Glutamatergic neuron (in vitro differentiated cells): Measurements from ENCODE around the gene COL6A2. TPM values are rescaled to one million over a fixed set of nuclear protein-coding genes. Genes with fewer than 3 reads are reported as not detected.
A peak's percentile ranks its signal among the peaks of the same experiment; 100 is the strongest.
"Not testable (repeated sequence)": the region's sequence is repeated elsewhere in the genome, so short reads cannot be mapped to it uniquely, and the experiment has no call there.

Experiments
- DNase-seq: peaks from one replicate; pipeline ENCODE4 v3.0.0; 2022
- H3K27ac Mint-ChIP-seq: one replicate; pipeline ENCODE4 v1.8.0; 2020; ENCODE audit warnings: mild to moderate bottlenecking, mixed read lengths, inconsistent platforms; ENCODE audit not compliant: unreplicated experiment
- H3K27me3 Mint-ChIP-seq: one replicate; pipeline ENCODE4 v1.8.0; 2020; ENCODE audit warnings: mild to moderate bottlenecking, moderate library complexity, mixed read lengths, inconsistent platforms; ENCODE audit not compliant: unreplicated experiment
- H3K36me3 Mint-ChIP-seq: one replicate; pipeline ENCODE4 v1.8.0; 2020; ENCODE audit warnings: mild to moderate bottlenecking, mixed read lengths, inconsistent platforms; ENCODE audit not compliant: unreplicated experiment
- H3K4me1 Mint-ChIP-seq: one replicate; pipeline ENCODE4 v1.8.0; 2020; ENCODE audit warnings: mild to moderate bottlenecking, low read depth, mixed read lengths, inconsistent platforms; ENCODE audit not compliant: unreplicated experiment
- H3K4me3 Mint-ChIP-seq: one replicate; pipeline ENCODE4 v1.8.0; 2020; ENCODE audit warnings: mild to moderate bottlenecking, mixed read lengths, inconsistent platforms; ENCODE audit not compliant: unreplicated experiment
- H3K9me3 Mint-ChIP-seq: one replicate; pipeline ENCODE4 v1.8.0; 2020; ENCODE audit warnings: mild to moderate bottlenecking, moderate library complexity, mixed read lengths, inconsistent platforms; ENCODE audit not compliant: unreplicated experiment
- CTCF ChIP-seq: fragments of 200-600 bp; sonication (generic); IDR thresholded peaks from one replicate; pipeline ENCODE4 v1.5.0; 2021; ENCODE audit not compliant: partially characterized antibody, unreplicated experiment
- total RNA-seq: library from RNA; stranded (reverse); fragmentation: NEBNext Ultra II Directional; extraction: Animal tissue kit (Norgen Biotek cat#: 25700); gene quantifications from one replicate; pipeline ENCODE4 v1.2.1, GENCODE V29; 2021; ENCODE audit not compliant: unreplicated experiment

The COL6A2 gene
- total RNA-seq, 1 donor from 2014 or later: 55.2 TPM

GRCh38 chr21:46171585-46171984 lies 73.7 kb downstream of the COL6A2 start:
- no peak overlapping the region for H3K4me3 Mint-ChIP-seq
- no peak for DNase-seq
- H3K27ac Mint-ChIP-seq: peak overlapping the region; percentile 7
- H3K4me1 Mint-ChIP-seq: peaks cover 11% of the 10 kb centered on the region
- peaks cover 17% of the 10 kb centered on the region for H3K27me3 Mint-ChIP-seq
- TF ChIP-seq CTCF: no peak
- peaks cover 23% of the 10 kb centered on the region for H3K36me3 Mint-ChIP-seq
- peaks cover 15% of the 10 kb centered on the region for H3K9me3 Mint-ChIP-seq

GRCh38 chr21:46171996-46172862 lies 74.3 kb downstream of the COL6A2 start:
- peaks cover 30% of the 10 kb centered on the region for H3K36me3 Mint-ChIP-seq
- no peak for DNase-seq
- H3K9me3 Mint-ChIP-seq: peaks cover 15% of the 10 kb centered on the region
- no peak for TF ChIP-seq CTCF
- peaks cover 11% of the 10 kb centered on the region for H3K4me1 Mint-ChIP-seq
- H3K4me3 Mint-ChIP-seq: no peak overlapping the region
- peak overlapping the region; percentile 16 for H3K27ac Mint-ChIP-seq
- H3K27me3 Mint-ChIP-seq: peaks cover 17% of the 10 kb centered on the region

GRCh38 chr21:46172863-46173528 lies 75.1 kb downstream of the COL6A2 start:
- peaks cover 31% of the 10 kb centered on the region for H3K36me3 Mint-ChIP-seq
- no peak for DNase-seq
- peaks cover 14% of the 10 kb centered on the region for H3K27me3 Mint-ChIP-seq
- no peak for TF ChIP-seq CTCF
- no peak overlapping the region for H3K27ac Mint-ChIP-seq
- H3K4me1 Mint-ChIP-seq: peaks cover 11% of the 10 kb centered on the region
- peaks cover 15% of the 10 kb centered on the region for H3K9me3 Mint-ChIP-seq
- H3K4me3 Mint-ChIP-seq: no peak overlapping the region

GRCh38 chr21:46173573-46173972 lies 75.7 kb downstream of the COL6A2 start:
- no peak for TF ChIP-seq CTCF
- no peak overlapping the region for H3K4me3 Mint-ChIP-seq
- H3K27ac Mint-ChIP-seq: no peak overlapping the region

GRCh38 chr21:46176443-46177129 lies 78.7 kb downstream of the COL6A2 start:
- peaks cover 28% of the 10 kb centered on the region for H3K36me3 Mint-ChIP-seq
- not testable (repeated sequence) for H3K4me3 Mint-ChIP-seq, H3K27ac Mint-ChIP-seq, H3K9me3 Mint-ChIP-seq, H3K4me1 Mint-ChIP-seq, DNase-seq, H3K27me3 Mint-ChIP-seq

More at GRCh38 chr21:46173573-46173972, 75.7 kb downstream of the COL6A2 start:
- Mint-ChIP-seq H3K36me3 (peaks cover 35% of the 10 kb centered on the region), H3K4me1 (peaks cover 11% of the 10 kb centered on the region), H3K9me3 (peaks cover 16% of the 10 kb centered on the region), H3K27me3 (peaks cover 14% of the 10 kb centered on the region)
- no peak for DNase-seq
